Mesothelial cell of epicardium (in vitro differentiated cells): ENCODE data around the gene TSPOAP1. TPM values are rescaled to one million over a fixed set of nuclear protein-coding genes. Genes with fewer than 3 reads are reported as not detected.

ENCODE experiments used
- DNase-seq, 2 experiments: peaks; one replicate each; pipeline ENCODE4 v3.0.0; 2021; ENCODE audit warnings: low spot score in 2 of 2; ENCODE audit not compliant: unreplicated experiment in 2 of 2
- H3K27ac Mint-ChIP-seq: 2 replicates; pipeline ENCODE4 v1.8.0; 2021; ENCODE audit warnings: mixed read lengths
- H3K27me3 Mint-ChIP-seq: 2 replicates; pipeline ENCODE4 v1.8.0; 2021; ENCODE audit warnings: low read depth, mixed read lengths
- H3K36me3 Mint-ChIP-seq: 2 replicates; pipeline ENCODE4 v1.8.0; 2021; ENCODE audit warnings: mixed read lengths
- H3K4me1 Mint-ChIP-seq: 2 replicates; pipeline ENCODE4 v1.8.0; 2021; ENCODE audit warnings: mixed read lengths
- H3K4me3 Mint-ChIP-seq: 2 replicates; pipeline ENCODE4 v1.8.0; 2021; ENCODE audit warnings: mild to moderate bottlenecking, moderate library complexity, mixed read lengths
- H3K9me3 Mint-ChIP-seq: 2 replicates; pipeline ENCODE4 v1.8.0; 2021; ENCODE audit warnings: mixed read lengths
- total RNA-seq: library from RNA; stranded (reverse); gene quantifications from 3 replicates; pipeline ENCODE4 v1.2.1, GENCODE V29; 2021
- TF ChIP-seq, protein P1 (sequence below): fragments of 200-600 bp; sonication (generic); IDR thresholded peaks from one replicate; pipeline ENCODE4 v1.5.0; 2021; ENCODE audit warnings: antibody characterized with exemption; ENCODE audit not compliant: unreplicated experiment

Gene TSPOAP1
- total RNA-seq, 1 donor from 2014 or later, result 87.2 TPM

GRCh38 chr17:58302919-58303585 is 25.5 kb downstream of the TSPOAP1 start:
- TF ChIP-seq, protein P1, sequence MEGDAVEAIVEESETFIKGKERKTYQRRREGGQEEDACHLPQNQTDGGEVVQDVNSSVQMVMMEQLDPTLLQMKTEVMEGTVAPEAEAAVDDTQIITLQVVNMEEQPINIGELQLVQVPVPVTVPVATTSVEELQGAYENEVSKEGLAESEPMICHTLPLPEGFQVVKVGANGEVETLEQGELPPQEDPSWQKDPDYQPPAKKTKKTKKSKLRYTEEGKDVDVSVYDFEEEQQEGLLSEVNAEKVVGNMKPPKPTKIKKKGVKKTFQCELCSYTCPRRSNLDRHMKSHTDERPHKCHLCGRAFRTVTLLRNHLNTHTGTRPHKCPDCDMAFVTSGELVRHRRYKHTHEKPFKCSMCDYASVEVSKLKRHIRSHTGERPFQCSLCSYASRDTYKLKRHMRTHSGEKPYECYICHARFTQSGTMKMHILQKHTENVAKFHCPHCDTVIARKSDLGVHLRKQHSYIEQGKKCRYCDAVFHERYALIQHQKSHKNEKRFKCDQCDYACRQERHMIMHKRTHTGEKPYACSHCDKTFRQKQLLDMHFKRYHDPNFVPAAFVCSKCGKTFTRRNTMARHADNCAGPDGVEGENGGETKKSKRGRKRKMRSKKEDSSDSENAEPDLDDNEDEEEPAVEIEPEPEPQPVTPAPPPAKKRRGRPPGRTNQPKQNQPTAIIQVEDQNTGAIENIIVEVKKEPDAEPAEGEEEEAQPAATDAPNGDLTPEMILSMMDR, result no peak
- no peaks in the 10 kb centered on the region for H3K4me1 Mint-ChIP-seq

GRCh38 chr17:58302171-58302918 is 26.2 kb downstream of the TSPOAP1 start:
- peaks cover 13% of the 10 kb centered on the region for H3K9me3 Mint-ChIP-seq
- peak in 1 of 2 experiments; percentile 30 for DNase-seq
- H3K27me3 Mint-ChIP-seq, result peaks cover 15% of the 10 kb centered on the region
- no peak overlapping the region for H3K4me3 Mint-ChIP-seq
- H3K27ac Mint-ChIP-seq, result no peak overlapping the region
- H3K4me1 Mint-ChIP-seq, result no peaks in the 10 kb centered on the region
- TF ChIP-seq, protein P1, result no peak
- H3K36me3 Mint-ChIP-seq, result no peaks in the 10 kb centered on the region

More at GRCh38 chr17:58302919-58303585, 25.5 kb downstream of the TSPOAP1 start:
- no peaks in the 10 kb centered on the region for H3K36me3 Mint-ChIP-seq
- no peak overlapping the region for H3K27ac Mint-ChIP-seq
- peaks cover 11% of the 10 kb centered on the region for H3K9me3 Mint-ChIP-seq
- H3K4me3 Mint-ChIP-seq, result no peak overlapping the region
- peaks cover 13% of the 10 kb centered on the region for H3K27me3 Mint-ChIP-seq
- DNase-seq, result peak in 1 of 2 experiments; percentile 17

DNA sequence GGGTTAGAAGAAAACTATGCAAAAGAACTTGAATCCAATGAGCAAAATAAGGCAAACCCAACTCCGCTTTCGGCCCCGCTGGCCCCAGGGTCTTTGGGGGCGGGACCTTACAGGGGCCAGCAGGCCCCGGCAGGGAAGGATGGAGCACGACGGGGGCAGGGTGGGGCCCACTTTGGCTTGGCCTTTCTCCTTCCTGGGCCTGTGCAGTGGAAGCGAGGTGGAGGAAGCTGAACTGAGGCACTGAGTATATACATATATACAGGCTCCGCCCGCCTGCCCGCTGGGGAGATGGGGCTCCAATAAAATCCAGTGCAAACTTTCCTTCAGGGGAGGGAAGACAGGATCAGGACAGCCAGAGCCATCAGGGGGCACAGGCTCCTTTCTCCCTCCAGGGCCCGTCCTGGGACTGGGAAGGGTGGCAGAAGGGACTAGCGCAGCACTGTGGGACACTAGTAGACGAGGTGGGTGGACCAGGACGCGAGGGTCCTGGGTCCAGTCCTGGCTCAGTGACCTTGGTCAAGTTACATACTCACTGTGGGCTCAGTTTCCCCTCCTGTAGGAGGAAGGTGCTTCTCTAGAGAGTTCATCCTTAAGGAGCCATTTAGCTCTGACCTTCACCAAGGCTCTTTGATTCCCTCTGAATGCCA is 27.0 kb downstream of the TSPOAP1 start:
- no peak overlapping the region for H3K27ac Mint-ChIP-seq
- peak in 1 of 2 experiments; percentile 17 for DNase-seq
- peaks cover 15% of the 10 kb centered on the region for H3K27me3 Mint-ChIP-seq
- no peak overlapping the region for H3K4me3 Mint-ChIP-seq
- no peaks in the 10 kb centered on the region for H3K36me3 Mint-ChIP-seq
- H3K9me3 Mint-ChIP-seq, result peaks cover 13% of the 10 kb centered on the region
- TF ChIP-seq, protein P1, result no peak
- H3K4me1 Mint-ChIP-seq, result no peaks in the 10 kb centered on the region

GRCh38 chr17:58300336-58300735 is 28.3 kb downstream of the TSPOAP1 start:
- no peaks in the 10 kb centered on the region for H3K36me3 Mint-ChIP-seq
- H3K9me3 Mint-ChIP-seq, result peaks cover 16% of the 10 kb centered on the region
- H3K27me3 Mint-ChIP-seq, result peaks cover 18% of the 10 kb centered on the region
- TF ChIP-seq, protein P1, result no peak
- H3K4me1 Mint-ChIP-seq, result no peaks in the 10 kb centered on the region
- no peak overlapping the region for H3K4me3 Mint-ChIP-seq
- DNase-seq, result peak in 1 of 2 experiments; percentile 17
- no peak overlapping the region for H3K27ac Mint-ChIP-seq

DNA sequence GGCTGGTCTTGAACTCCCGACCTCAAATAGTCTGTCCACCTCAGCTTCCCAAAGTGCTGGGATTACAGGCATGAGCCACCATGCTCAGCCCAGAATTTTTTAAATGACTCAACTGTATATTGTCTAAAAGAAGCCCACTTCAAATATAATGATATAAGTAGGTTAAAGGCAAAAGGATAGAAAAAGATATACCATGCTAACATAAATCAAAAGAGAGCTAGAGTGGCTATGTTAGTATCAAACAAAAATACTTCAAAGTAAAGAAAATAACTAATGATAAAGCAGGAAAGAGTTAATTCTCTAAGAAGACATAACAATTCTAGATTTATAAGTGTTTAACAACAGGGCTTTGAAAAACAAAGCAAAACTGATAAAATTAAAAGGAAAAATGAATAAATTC is 34.6 kb downstream of the TSPOAP1 start:
- Mint-ChIP-seq H3K4me3 (no peak overlapping the region), H3K4me1 (peaks cover 5% of the 10 kb centered on the region), H3K27ac (no peak overlapping the region), H3K27me3 (peaks cover 43% of the 10 kb centered on the region), H3K36me3 (no peaks in the 10 kb centered on the region), H3K9me3 (peaks cover 12% of the 10 kb centered on the region)
- TF ChIP-seq, protein P1, result no peak
- no peak for DNase-seq
